ENCODE data around the gene EHD1.
"Not testable (repeated sequence)": the region's sequence is repeated elsewhere in the genome, so short reads cannot be mapped to it uniquely, and the experiment has no call there.

EHD1 gene

GRCh38 chr11:64826062-64826461 lies 52.4 kb downstream of the EHD1 start:
- no peaks in the 10 kb centered on the region for H3K9me2 ChIP-seq (replicated peaks; ENCODE audit: control insufficient read depth, low read length)
- H3K27ac ChIP-seq (ENCODE audit: low read depth, low read length), result no peak overlapping the region
- no peaks in the 10 kb centered on the region for H3F3A ChIP-seq (ENCODE audit: control insufficient read depth, insufficient read depth)
- H3K9me3 ChIP-seq (ENCODE audit: control insufficient read depth, insufficient read depth, low read length), result no peaks in the 10 kb centered on the region
- H3K4me3 ChIP-seq (ENCODE audit: low read length), result no peak overlapping the region
- H4K20me1 ChIP-seq (ENCODE audit: control insufficient read depth, insufficient read depth, low read depth, low read length), result no peaks in the 10 kb centered on the region
- TF ChIP-seq EZH2phosphoT487 (IDR thresholded peaks at IDR 0.05; ENCODE audit: borderline replicate concordance, low read length), result no peak
- no peak for TF ChIP-seq CTCF (IDR thresholded peaks at IDR 0.05; ENCODE audit: low read depth, low read length, poor library complexity, severe bottlenecking)
- peaks cover 10% of the 10 kb centered on the region for H3K4me1 ChIP-seq (ENCODE audit: control insufficient read depth, low read length)
- no peak overlapping the region for H3K4me2 ChIP-seq (ENCODE audit: low read length)
- H3K27me3 ChIP-seq (ENCODE audit: control insufficient read depth, low read length), result no peaks in the 10 kb centered on the region
- no peaks in the 10 kb centered on the region for H3K36me3 ChIP-seq (ENCODE audit: control insufficient read depth, low read length)
- no peaks in the 10 kb centered on the region for H3K79me2 ChIP-seq (ENCODE audit: control insufficient read depth, low read length)

GRCh38 chr11:64823568-64824119 lies 54.8 kb downstream of the EHD1 start:
- TF ChIP-seq CTCF (IDR thresholded peaks at IDR 0.05; ENCODE audit: low read depth, low read length, poor library complexity, severe bottlenecking) (no peak), EZH2phosphoT487 (IDR thresholded peaks at IDR 0.05; ENCODE audit: borderline replicate concordance, low read length) (no peak)
- no peak overlapping the region for H3K4me2 ChIP-seq (ENCODE audit: low read length)
- no peaks in the 10 kb centered on the region for H3K36me3 ChIP-seq (ENCODE audit: control insufficient read depth, low read length)

GRCh38 chr11:64817476-64817875 lies 60.9 kb downstream of the EHD1 start:
- H3K27ac ChIP-seq (ENCODE audit: low read depth, low read length), result no peak overlapping the region
- no peak for TF ChIP-seq EZH2phosphoT487 (IDR thresholded peaks at IDR 0.05; ENCODE audit: borderline replicate concordance, low read length)
- no peak for TF ChIP-seq CTCF (IDR thresholded peaks at IDR 0.05; ENCODE audit: low read depth, low read length, poor library complexity, severe bottlenecking)
- H3K9me2 ChIP-seq (replicated peaks; ENCODE audit: control insufficient read depth, low read length), result no peaks in the 10 kb centered on the region
- no peaks in the 10 kb centered on the region for H3K27me3 ChIP-seq (ENCODE audit: control insufficient read depth, low read length)
- H4K20me1 ChIP-seq (ENCODE audit: control insufficient read depth, insufficient read depth, low read depth, low read length), result no peaks in the 10 kb centered on the region
- H3F3A ChIP-seq (ENCODE audit: control insufficient read depth, insufficient read depth), result peaks cover 4% of the 10 kb centered on the region; the same call in 1 of the 2 replicates
- H3K9me3 ChIP-seq (ENCODE audit: control insufficient read depth, insufficient read depth, low read length), result no peaks in the 10 kb centered on the region
- no peak overlapping the region for H3K4me2 ChIP-seq (ENCODE audit: low read length)
- peaks cover 20% of the 10 kb centered on the region for H3K4me1 ChIP-seq (ENCODE audit: control insufficient read depth, low read length)
- H3K4me3 ChIP-seq (ENCODE audit: low read length), result no peak overlapping the region
- H3K36me3 ChIP-seq (ENCODE audit: control insufficient read depth, low read length), result no peaks in the 10 kb centered on the region
- H3K79me2 ChIP-seq (ENCODE audit: control insufficient read depth, low read length), result no peaks in the 10 kb centered on the region

More at GRCh38 chr11:64823568-64824119, 54.8 kb downstream of the EHD1 start:
- H3K79me2 ChIP-seq (ENCODE audit: control insufficient read depth, low read length), result no peaks in the 10 kb centered on the region
- no peaks in the 10 kb centered on the region for H4K20me1 ChIP-seq (ENCODE audit: control insufficient read depth, insufficient read depth, low read depth, low read length)
- no peaks in the 10 kb centered on the region for H3K9me3 ChIP-seq (ENCODE audit: control insufficient read depth, insufficient read depth, low read length)
- no peaks in the 10 kb centered on the region for H3F3A ChIP-seq (ENCODE audit: control insufficient read depth, insufficient read depth)
- no peaks in the 10 kb centered on the region for H3K9me2 ChIP-seq (replicated peaks; ENCODE audit: control insufficient read depth, low read length)
- peaks cover 2% of the 10 kb centered on the region for H3K4me1 ChIP-seq (ENCODE audit: control insufficient read depth, low read length)
- no peak overlapping the region for H3K4me3 ChIP-seq (ENCODE audit: low read length)
- no peak overlapping the region for H3K27ac ChIP-seq (ENCODE audit: low read depth, low read length)
- no peaks in the 10 kb centered on the region for H3K27me3 ChIP-seq (ENCODE audit: control insufficient read depth, low read length)

- not testable (repeated sequence) for H3K36me3 ChIP-seq (ENCODE audit: control insufficient read depth, low read length); H3K27ac ChIP-seq (ENCODE audit: low read depth, low read length); H3K4me2 ChIP-seq (ENCODE audit: low read length); H3K27me3 ChIP-seq (ENCODE audit: control insufficient read depth, low read length); H3K79me2 ChIP-seq (ENCODE audit: control insufficient read depth, low read length); H4K20me1 ChIP-seq (ENCODE audit: control insufficient read depth, insufficient read depth, low read depth, low read length); H3K4me3 ChIP-seq (ENCODE audit: low read length); H3K9me2 ChIP-seq (replicated peaks; ENCODE audit: control insufficient read depth, low read length); H3F3A ChIP-seq (ENCODE audit: control insufficient read depth, insufficient read depth); H3K9me3 ChIP-seq (ENCODE audit: control insufficient read depth, insufficient read depth, low read length)
- peaks cover 24% of the 10 kb centered on the region for H3K4me1 ChIP-seq (ENCODE audit: control insufficient read depth, low read length)
Measured at GRCh38 chr11:64815433-64815832, 63.0 kb downstream of the EHD1 start.
